Measurements from ENCODE around the gene CCDC159. TPM values are rescaled to one million over a fixed set of nuclear protein-coding genes. Genes with fewer than 3 reads are reported as not detected.

Gene CCDC159
- 8.3 and 12.1 TPM in 2 replicates for total RNA-seq

GRCh38 chr19:11346104-11346940 lies at the start of gene CCDC159, which contains the start of gene TMEM205:
CCDC159 (plus strand) TSS chr19:11346519; CDS start chr19:11346607, 88 bp downstream.
TMEM205 (minus strand) TSS chr19:11346268; CDS start chr19:11345619, 649 bp downstream.

GRCh38 chr19:11339254-11340098 lies 6.8 kb upstream of the CCDC159 start, which contains the start of gene RAB3D:
RAB3D (minus strand) TSS chr19:11339657; CDS start chr19:11337399, 2,258 bp downstream.

GRCh38 chr19:11355160-11356073 lies 9.1 kb downstream of the CCDC159 start, which contains the start of gene PLPPR2:
PLPPR2 (plus strand) TSS chr19:11355432; CDS start chr19:11357674, 2,242 bp downstream.

GRCh38 chr19:11374433-11375142 lies 28.3 kb downstream of the CCDC159 start, which contains the start of gene SWSAP1:
SWSAP1 (plus strand) TSS chr19:11374666; CDS start chr19:11374681, 15 bp downstream.

Other genes with a start within 250 kb of the CCDC159 start
- gene SPC24, start 190.7 kb upstream of the CCDC159 start, total RNA-seq: 9.3 and 16.2 TPM in 2 replicates
- gene KANK2, start 149.0 kb upstream of the CCDC159 start, total RNA-seq: 364 and 439 TPM in 2 replicates
- not detected in 2 replicates for gene ANGPTL8, start 106.9 kb upstream of the CCDC159 start, total RNA-seq
- 26.1 and 43.8 TPM in 2 replicates for gene DOCK6, start 84.0 kb upstream of the CCDC159 start, total RNA-seq
- gene TSPAN16, start 50.4 kb upstream of the CCDC159 start, total RNA-seq: not detected in 2 replicates
- 10.8 and 26.4 TPM in 2 replicates for gene RAB3D, start 6.9 kb upstream of the CCDC159 start, total RNA-seq
- gene TMEM205, start 251 bp upstream of the CCDC159 start, total RNA-seq: 39.3 and 42.4 TPM in 2 replicates
- 31.2 and 34.9 TPM in 2 replicates for gene PLPPR2, start 8.9 kb downstream of the CCDC159 start, total RNA-seq
- 0.50 and 0.65 TPM in 2 replicates for gene SWSAP1, start 28.1 kb downstream of the CCDC159 start, total RNA-seq
- gene EPOR, start 37.8 kb downstream of the CCDC159 start, total RNA-seq: 12.6 and 12.7 TPM in 2 replicates
- gene RGL3, start 72.8 kb downstream of the CCDC159 start, total RNA-seq: 4.8 and 6.4 TPM in 2 replicates
- 0.23 and 0.26 TPM in 2 replicates for gene ODAD3, start 88.6 kb downstream of the CCDC159 start, total RNA-seq
- gene PRKCSH, start 89.1 kb downstream of the CCDC159 start, total RNA-seq: 443 and 455 TPM in 2 replicates
- gene ELAVL3, start 134.5 kb downstream of the CCDC159 start, total RNA-seq: not detected in 2 replicates
- 5.2 and 6.1 TPM in 2 replicates for gene ZNF653, start 159.3 kb downstream of the CCDC159 start, total RNA-seq
- 26.6 and 26.8 TPM in 2 replicates for gene ECSIT, start 182.6 kb downstream of the CCDC159 start, total RNA-seq
- gene CNN1, start 192.3 kb downstream of the CCDC159 start, total RNA-seq: 25.2 and 31.1 TPM in 2 replicates
- 27.5 and 28.2 TPM in 2 replicates for gene ELOF1, start 212.7 kb downstream of the CCDC159 start, total RNA-seq
- gene ACP5, start 231.1 kb downstream of the CCDC159 start, total RNA-seq: 2.4 TPM in 2 replicates